PFSK-1 (cell line): Measurements from ENCODE around the gene RSRP1.
A peak's percentile ranks its signal among the peaks of the same experiment; 100 is the strongest.

Experiments used
- FOXP2 ChIP-seq: optimal IDR thresholded peaks from 2 replicates; pipeline ENCODE3; 2011; ENCODE audit warnings: borderline replicate concordance, control low read depth, inconsistent platforms; ENCODE audit not compliant: insufficient read depth; ENCODE audit errors: extremely low read length, extremely low read depth
- POLR2AphosphoS5 ChIP-seq: IDR thresholded peaks from 2 replicates; pipeline ENCODE4 v1.6.1; 2012; ENCODE audit warnings: low read depth, mild to moderate bottlenecking, control low read depth, low read length, moderate library complexity
- REST ChIP-seq, 2 experiments: IDR thresholded peaks; 2 replicates each; pipeline versions ENCODE4 v1.6.1 to v1.8.0; 2011 to 2012; ENCODE audit warnings: low read depth in 2 of 2, low read length in 2 of 2, control low read depth in 1 of 2, inconsistent platforms in 1 of 2, mild to moderate bottlenecking in 1 of 2, moderate library complexity in 1 of 2; ENCODE audit not compliant: insufficient read depth in 1 of 2
- SIN3A ChIP-seq: IDR thresholded peaks from 2 replicates; pipeline ENCODE4 v1.6.1; 2012; ENCODE audit warnings: mild to moderate bottlenecking, low read length, moderate library complexity, borderline replicate concordance; ENCODE audit not compliant: insufficient read depth
- TAF1 ChIP-seq: IDR thresholded peaks from 2 replicates; pipeline ENCODE4 v1.6.1; 2012; ENCODE audit warnings: low read length, control low read depth, borderline replicate concordance; ENCODE audit not compliant: insufficient read depth

The RSRP1 gene

GRCh38 chr1:25232866-25233784, 14.1 kb downstream of the RSRP1 start:
- TF ChIP-seq FOXP2 = no peak
- no peak for TF ChIP-seq TAF1
- no peak; the same call in 1 of the 2 replicates for TF ChIP-seq POLR2AphosphoS5
- TF ChIP-seq REST (IDR thresholded peaks at IDR 0.05; ENCODE audit: insufficient read depth in 1 of 2, low read depth in 2 of 2, low read length in 2 of 2) = no peak
- TF ChIP-seq SIN3A = no peak

GRCh38 chr1:25232027-25232865, 15.0 kb downstream of the RSRP1 start, which contains the start of gene SYF2:
Gene SYF2 (minus strand): TSS chr1:25232502. CDS start chr1:25232467, 35 bp downstream.
- TF ChIP-seq POLR2AphosphoS5 (peak; percentile 89), TAF1 (peak; percentile 76; the same call in 1 of the 2 replicates), REST (IDR thresholded peaks at IDR 0.05; ENCODE audit: insufficient read depth in 1 of 2, low read depth in 2 of 2, low read length in 2 of 2) (peak; percentile 9 to 14; a peak in 1 of 4 replicates), SIN3A (peak; percentile 96), FOXP2 (no peak)

- TF ChIP-seq POLR2AphosphoS5 (no peak), REST (IDR thresholded peaks at IDR 0.05; ENCODE audit: insufficient read depth in 1 of 2, low read depth in 2 of 2, low read length in 2 of 2) (no peak), FOXP2 (no peak), TAF1 (no peak), SIN3A (no peak)
These were observed 23.8 kb downstream of the RSRP1 start for GRCh38 chr1:25223471-25223870.

GRCh38 chr1:25222606-25223005, 24.6 kb downstream of the RSRP1 start:
- no peak for TF ChIP-seq SIN3A
- no peak for TF ChIP-seq TAF1
- no peak for TF ChIP-seq REST (IDR thresholded peaks at IDR 0.05; ENCODE audit: insufficient read depth in 1 of 2, low read depth in 2 of 2, low read length in 2 of 2)
- no peak for TF ChIP-seq POLR2AphosphoS5
